DOHH2 (cell line): Measurements from ENCODE around the gene DHODH.

ENCODE experiments used
- H3F3A ChIP-seq: fragments of 200-600 bp; sonication (generic), shearing (Covaris generic); 2 replicates; pipeline ENCODE4 v1.6.0; 2016; ENCODE audit warnings: antibody characterized with exemption, mild to moderate bottlenecking; ENCODE audit not compliant: control insufficient read depth, insufficient read depth
- H3K27ac ChIP-seq: fragments of 200-600 bp; sonication (generic); 2 replicates; pipeline ENCODE4 v1.5.1; 2014; ENCODE audit warnings: low read depth, mild to moderate bottlenecking, low read length, moderate library complexity
- H3K27me3 ChIP-seq: fragments of 200-600 bp; sonication (generic); 2 replicates; pipeline ENCODE4 v1.6.1; 2014; ENCODE audit warnings: mild to moderate bottlenecking, low read length, mixed read lengths; ENCODE audit not compliant: control insufficient read depth
- H3K36me3 ChIP-seq: fragments of 200-600 bp; sonication (generic); 2 replicates; pipeline ENCODE4 v1.6.1; 2014; ENCODE audit warnings: mild to moderate bottlenecking, low read length, moderate library complexity, mixed read lengths; ENCODE audit not compliant: control insufficient read depth
- H3K4me1 ChIP-seq: fragments of 200-600 bp; sonication (generic); 2 replicates; pipeline ENCODE4 v1.6.1; 2014; ENCODE audit warnings: mild to moderate bottlenecking, low read length, mixed read lengths; ENCODE audit not compliant: control insufficient read depth
- H3K4me2 ChIP-seq: fragments of 200-600 bp; sonication (generic); 2 replicates; pipeline ENCODE4 v1.6.0; 2014; ENCODE audit warnings: mild to moderate bottlenecking, low read length, moderate library complexity
- H3K4me3 ChIP-seq: fragments of 200-600 bp; sonication (generic); 2 replicates; pipeline ENCODE4 v1.5.1; 2014; ENCODE audit warnings: mild to moderate bottlenecking, low read length, mixed read lengths
- H3K79me2 ChIP-seq: fragments of 200-600 bp; sonication (generic); 2 replicates; pipeline ENCODE4 v1.6.1; 2014; ENCODE audit warnings: mild to moderate bottlenecking, low read length, mixed read lengths; ENCODE audit not compliant: control insufficient read depth
- H3K9me2 ChIP-seq: fragments of 200-600 bp; sonication (generic); replicated peaks from 2 replicates; pipeline ENCODE4 v1.6.1; 2014; ENCODE audit warnings: mild to moderate bottlenecking, low read length, mixed read lengths; ENCODE audit not compliant: control insufficient read depth
- H3K9me3 ChIP-seq: fragments of 200-600 bp; sonication (generic); 2 replicates; pipeline ENCODE4 v1.6.1; 2014; ENCODE audit warnings: antibody characterized with exemption, low read length, mixed read lengths; ENCODE audit not compliant: control insufficient read depth, insufficient read depth
- H4K20me1 ChIP-seq: fragments of 200-600 bp; sonication (generic); 2 replicates; pipeline ENCODE4 v1.6.0; 2014; ENCODE audit warnings: low read depth, mild to moderate bottlenecking, antibody characterized with exemption, low read length, moderate library complexity; ENCODE audit not compliant: control insufficient read depth, insufficient read depth
- CTCF ChIP-seq: fragments of 200-600 bp; sonication (generic); IDR thresholded peaks from one replicate; pipeline ENCODE4 v1.5.1; 2014; ENCODE audit warnings: antibody characterized with exemption, mild to moderate bottlenecking, low read depth, low read length; ENCODE audit not compliant: poor library complexity, severe bottlenecking
- EZH2phosphoT487 ChIP-seq: fragments of 200-600 bp; sonication (generic); IDR thresholded peaks from 2 replicates; pipeline ENCODE4 v1.6.1; 2017; ENCODE audit warnings: borderline replicate concordance, mild to moderate bottlenecking, antibody characterized with exemption, low read length, moderate library complexity, mixed read lengths

DHODH gene

GRCh38 chr16:72043539-72043938 lies 35.0 kb downstream of the DHODH start:
- Histone ChIP-seq H3K4me3 (no peak overlapping the region), H3F3A (no peaks in the 10 kb centered on the region), H4K20me1 (no peaks in the 10 kb centered on the region), H3K27ac (no peak overlapping the region), H3K4me2 (no peak overlapping the region), H3K9me3 (no peaks in the 10 kb centered on the region), H3K36me3 (no peaks in the 10 kb centered on the region), H3K27me3 (no peaks in the 10 kb centered on the region), H3K79me2 (no peaks in the 10 kb centered on the region), H3K9me2 (no peaks in the 10 kb centered on the region), H3K4me1 (no peaks in the 10 kb centered on the region)
- TF ChIP-seq CTCF (no peak), EZH2phosphoT487 (no peak)

- no peak overlapping the region for H3K4me2 ChIP-seq
- H3K4me3 ChIP-seq, result no peak overlapping the region
Observed at GRCh38 chr16:72044296-72044695, 35.8 kb downstream of the DHODH start.

GRCh38 chr16:72044825-72045359 lies 36.3 kb downstream of the DHODH start:
- Histone ChIP-seq H3K4me1 (no peaks in the 10 kb centered on the region), H4K20me1 (no peaks in the 10 kb centered on the region), H3K9me2 (no peaks in the 10 kb centered on the region), H3K4me3 (no peak overlapping the region), H3F3A (no peaks in the 10 kb centered on the region), H3K27ac (no peak overlapping the region), H3K36me3 (no peaks in the 10 kb centered on the region), H3K4me2 (no peak overlapping the region), H3K27me3 (no peaks in the 10 kb centered on the region), H3K79me2 (no peaks in the 10 kb centered on the region), H3K9me3 (peaks cover 4% of the 10 kb centered on the region; the same call in 1 of the 2 replicates)
- TF ChIP-seq EZH2phosphoT487 (no peak), CTCF (no peak)

More at GRCh38 chr16:72044296-72044695, 35.8 kb downstream of the DHODH start:
- no peak overlapping the region for H3K27ac ChIP-seq
- peaks cover 4% of the 10 kb centered on the region; the same call in 1 of the 2 replicates for H3K9me3 ChIP-seq
- no peaks in the 10 kb centered on the region for H3K79me2 ChIP-seq
- H3K36me3 ChIP-seq, result no peaks in the 10 kb centered on the region
- no peaks in the 10 kb centered on the region for H3K27me3 ChIP-seq
- no peaks in the 10 kb centered on the region for H3K4me1 ChIP-seq
- no peaks in the 10 kb centered on the region for H3K9me2 ChIP-seq
- no peaks in the 10 kb centered on the region for H4K20me1 ChIP-seq
- TF ChIP-seq EZH2phosphoT487, result no peak
- no peak for TF ChIP-seq CTCF
- H3F3A ChIP-seq, result no peaks in the 10 kb centered on the region
